Renal cortex interstitium (tissue), 11 donors: Measurements from ENCODE around the gene STT3A. TPM values are rescaled to one million over a fixed set of nuclear protein-coding genes. Genes with fewer than 3 reads are reported as not detected.

ENCODE experiments used
- DNase-seq, 11 donors: peaks; one replicate each; pipeline ENCODE4 v3.0.0-alpha.2; 2013; ENCODE audit warnings: low read depth in 9 of 11, low spot score in 4 of 11; ENCODE audit errors: extremely low read depth in 1 of 11
- polyA plus RNA-seq, 3 donors: library from polyadenylated mRNA; unstranded; fragments of 120-200 nt; gene quantifications; one replicate each; pipeline ENCODE4 v1.2.1, GENCODE V29; 2013; ENCODE audit not compliant: insufficient read length in 3 of 3

The STT3A gene
- polyA plus RNA-seq, 3 donors, result 200 to 209 (median 205) TPM

GRCh38 chr11:125625630-125626287 lies 33.1 kb downstream of the STT3A start:
- peak; percentile 79 to 92 (median 89) for DNase-seq

GRCh38 chr11:125626288-125626950 lies 33.8 kb downstream of the STT3A start:
- peak; percentile 12 to 69 (median 37) for DNase-seq

GRCh38 chr11:125627236-125627910 lies 34.7 kb downstream of the STT3A start:
- DNase-seq, result no peak

GRCh38 chr11:125637840-125638239 lies 45.2 kb downstream of the STT3A start:
- DNase-seq, result no peak

- no peak for DNase-seq
These were observed 45.7 kb downstream of the STT3A start for GRCh38 chr11:125638315-125638714.

GRCh38 chr11:125645871-125646270 lies 53.2 kb downstream of the STT3A start:
- no peak for DNase-seq

- no peak for DNase-seq
These were observed 57.0 kb downstream of the STT3A start for GRCh38 chr11:125649465-125650166.

- no peak for DNase-seq
These were observed 70.0 kb downstream of the STT3A start for GRCh38 chr11:125662689-125663088.

GRCh38 chr11:125663910-125664309 lies 71.3 kb downstream of the STT3A start:
- no peak for DNase-seq

DNA sequence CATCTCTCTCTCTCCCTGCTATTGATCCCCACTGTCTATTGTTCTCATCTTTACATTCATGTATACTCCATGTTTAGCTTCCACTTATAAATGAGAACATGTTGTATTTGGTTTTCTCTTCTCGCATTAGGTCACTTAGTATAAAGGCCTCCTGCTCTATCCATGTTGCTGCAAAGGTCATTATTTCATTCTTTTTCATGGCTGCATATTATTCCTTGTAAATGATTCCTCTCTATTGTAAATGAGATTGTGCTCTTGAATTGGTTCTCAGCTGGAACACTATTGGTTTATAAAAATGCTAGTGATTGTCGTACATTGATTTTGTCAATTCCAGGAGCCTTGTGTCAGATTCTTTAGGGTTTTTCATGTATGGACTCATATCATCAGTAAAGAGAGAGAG lies 74.5 kb downstream of the STT3A start:
- DNase-seq, result no peak

GRCh38 chr11:125670172-125670571 lies 77.5 kb downstream of the STT3A start:
- no peak for DNase-seq

- DNase-seq, result no peak
These were observed 78.9 kb downstream of the STT3A start for GRCh38 chr11:125671561-125671960.

Other genes starting within 250 kb of the STT3A start
- gene FEZ1, start 96.6 kb upstream of the STT3A start, polyA plus RNA-seq, result 10 to 100 TPM in 1 of 3 donors, 1 to 10 TPM in 2; 9.4 to 11.0 (median 9.9) TPM
- 100 to 1,000 TPM; 117 to 120 (median 120) TPM for gene EI24, start 23.4 kb upstream of the STT3A start, polyA plus RNA-seq
- gene CHEK1, start 32.3 kb downstream of the STT3A start, polyA plus RNA-seq, result 10 to 100 TPM; 24.3 to 35.5 (median 28.8) TPM
- 1 to 10 TPM in 1 of 3 donors, under 1 TPM in 2; 0.39 to 1.4 (median 0.74) TPM for gene ACRV1, start 88.0 kb downstream of the STT3A start, polyA plus RNA-seq
- gene PATE1, start 153.4 kb downstream of the STT3A start, polyA plus RNA-seq, result not detected
- gene PATE2, start 186.0 kb downstream of the STT3A start, polyA plus RNA-seq, result not detected
- gene PATE3, start 195.3 kb downstream of the STT3A start, polyA plus RNA-seq, result not detected
- gene PATE4, start 240.5 kb downstream of the STT3A start, polyA plus RNA-seq, result under 1 TPM in 2 of 3 donors, not detected in 1; 0.08 to 0.10 TPM